Right lobe of liver (tissue), 6 donors: Measurements from ENCODE around the gene XRCC4. TPM values are rescaled to one million over a fixed set of nuclear protein-coding genes. Genes with fewer than 3 reads are reported as not detected.

Source experiments
- ATAC-seq, 4 donors: fragments of 200-7000 bp; cut with Tn5 transposase; one replicate each; pipeline ENCODE4 v1.9.1; 2020; ENCODE audit warnings: mild to moderate bottlenecking in 4 of 4, moderate library complexity in 4 of 4
- DNase-seq, 3 donors: peaks; one replicate each; pipeline ENCODE4 v3.0.0-alpha.2; 2020
- H3K27ac ChIP-seq, 3 donors: fragments of 200-600 bp; one replicate each; pipeline ENCODE4 v1.8.0; 2022
- H3K27me3 ChIP-seq, 2 donors: fragments of 200-600 bp; one replicate each; pipeline ENCODE4 v1.8.0; 2022
- H3K36me3 ChIP-seq, 4 donors: fragments of 200-600 bp; sonication (generic) in 1 of 4; one replicate each; pipeline versions ENCODE4 v1.5.1 to v1.8.0; 2017 to 2022; ENCODE audit warnings: control low read depth in 1 of 4
- H3K4me1 ChIP-seq, 4 donors: fragments of 200-600 bp; sonication (generic) in 1 of 4; one replicate each; pipeline versions ENCODE4 v1.5.1 to v1.8.0; 2017 to 2022; ENCODE audit warnings: control low read depth in 1 of 4
- H3K4me3 ChIP-seq, 3 donors: fragments of 200-600 bp; one replicate each; pipeline ENCODE4 v1.8.0; 2022
- H3K9me3 ChIP-seq, 4 donors: fragments of 200-600 bp; sonication (generic) in 1 of 4; one replicate each; pipeline versions ENCODE4 v1.5.1 to v1.8.0; 2017 to 2022; ENCODE audit warnings: control low read depth in 1 of 4
- POLR2A ChIP-seq: fragments of 450-650 bp; IDR thresholded peaks from one replicate; pipeline ENCODE4 v1.6.1; 2017; ENCODE audit warnings: antibody characterized with exemption, mild to moderate bottlenecking
- WGBS: methylation state at CpG from one replicate; pipeline ENCODE4 v1.1.6; 2018; ENCODE audit warnings: low coverage, low lambda C conversion rate; ENCODE audit not compliant: insufficient coverage; ENCODE audit errors: missing lambda C conversion rate; 5-methylcytosine and 5-hydroxymethylcytosine counted together
- intact Hi-C, 2 donors: fragments of 100-400 bp; cut with DNase I; formaldehyde crosslinking; loops; one replicate each; pipeline versions ENCODE4 v1.11.2 to v1.14.1; 2022
- total RNA-seq, 6 experiments: library from RNA; depleted of rRNA in 2 of 6; stranded (reverse); fragments of >200 nt in 2 of 6; fragmentation: NEBNext Ultra II Directional in 3 of 6; extraction: Animal tissue kit (Norgen Biotek cat#: 25700) in 3 of 6; gene quantifications; one replicate each; pipeline versions ENCODE4 v1.1.0 to v1.2.4, GENCODE V29; 2016 to 2023
- TF ChIP-seq, protein P1 (sequence below), 4 donors: fragments of 200-600 bp in 3 of 4; fragments of 450-650 bp in 1 of 4; IDR thresholded peaks; one replicate each; pipeline versions ENCODE4 v1.5.1 to v1.8.0; 2016 to 2022; ENCODE audit warnings: antibody characterized with exemption in 4 of 4, mild to moderate bottlenecking in 2 of 4
- donor health status: DM: no; HTN: yes; CAD: no.
- donor health status: DM: no; HTN: no; CAD: no.
- donor health status: DM: no; HTN: no; CAD: no.
- donor health status: DM: no; HTN: yes; CAD: no.
- donor health status: DM: no; HTN: yes; CAD: no.

The XRCC4 gene
- total RNA-seq, 6 experiments from 2014 or later = 1.6 to 4.8 (median 2.5) TPM

GRCh38 chr5:83245037-83245436 lies 167.7 kb downstream of the XRCC4 start:
- H3K4me3 ChIP-seq = no peak overlapping the region
- intact Hi-C loops = no loop called here
- no peaks in the 10 kb centered on the region for H3K27me3 ChIP-seq
- H3K36me3 ChIP-seq = no peaks in the 10 kb centered on the region
- H3K4me1 ChIP-seq = no peaks in the 10 kb centered on the region
- H3K9me3 ChIP-seq = no peaks in the 10 kb centered on the region
- WGBS = 91% methylated on average over 3 of the region's 3 CpGs
- no peak for TF ChIP-seq POLR2A
- TF ChIP-seq, protein P1, sequence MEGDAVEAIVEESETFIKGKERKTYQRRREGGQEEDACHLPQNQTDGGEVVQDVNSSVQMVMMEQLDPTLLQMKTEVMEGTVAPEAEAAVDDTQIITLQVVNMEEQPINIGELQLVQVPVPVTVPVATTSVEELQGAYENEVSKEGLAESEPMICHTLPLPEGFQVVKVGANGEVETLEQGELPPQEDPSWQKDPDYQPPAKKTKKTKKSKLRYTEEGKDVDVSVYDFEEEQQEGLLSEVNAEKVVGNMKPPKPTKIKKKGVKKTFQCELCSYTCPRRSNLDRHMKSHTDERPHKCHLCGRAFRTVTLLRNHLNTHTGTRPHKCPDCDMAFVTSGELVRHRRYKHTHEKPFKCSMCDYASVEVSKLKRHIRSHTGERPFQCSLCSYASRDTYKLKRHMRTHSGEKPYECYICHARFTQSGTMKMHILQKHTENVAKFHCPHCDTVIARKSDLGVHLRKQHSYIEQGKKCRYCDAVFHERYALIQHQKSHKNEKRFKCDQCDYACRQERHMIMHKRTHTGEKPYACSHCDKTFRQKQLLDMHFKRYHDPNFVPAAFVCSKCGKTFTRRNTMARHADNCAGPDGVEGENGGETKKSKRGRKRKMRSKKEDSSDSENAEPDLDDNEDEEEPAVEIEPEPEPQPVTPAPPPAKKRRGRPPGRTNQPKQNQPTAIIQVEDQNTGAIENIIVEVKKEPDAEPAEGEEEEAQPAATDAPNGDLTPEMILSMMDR (IDR thresholded peaks at IDR 0.05) = no peak
- no peak for DNase-seq
- no peak for ATAC-seq
- no peak overlapping the region for H3K27ac ChIP-seq

DNA sequence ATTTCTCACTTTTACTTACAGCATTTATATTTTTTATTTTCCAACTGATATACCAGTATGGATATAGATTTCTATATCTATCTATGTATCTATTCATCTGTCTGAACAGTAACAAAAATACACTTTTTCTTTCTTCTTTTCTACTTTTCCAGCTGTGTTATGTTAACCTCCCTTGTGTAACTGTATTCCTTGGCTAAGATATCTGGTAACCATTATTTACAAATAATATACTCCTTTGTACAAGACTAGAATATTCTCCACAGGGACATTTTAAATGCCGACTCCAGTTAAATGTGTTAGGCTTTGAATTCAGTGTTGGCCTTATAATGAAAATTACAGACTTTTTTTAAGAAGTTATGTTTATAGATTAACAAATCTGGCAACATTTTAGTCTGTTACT lies 168.7 kb downstream of the XRCC4 start:
- ATAC-seq (no peak), DNase-seq (no peak)
- no peak overlapping the region for H3K27ac ChIP-seq
- no peaks in the 10 kb centered on the region for H3K36me3 ChIP-seq
- H3K4me3 ChIP-seq = no peak overlapping the region
- TF ChIP-seq, protein P1 (IDR thresholded peaks at IDR 0.05) = no peak
- no peaks in the 10 kb centered on the region for H3K9me3 ChIP-seq
- H3K4me1 ChIP-seq = no peaks in the 10 kb centered on the region
- WGBS = 100% methylated on average over 1 of the region's 1 CpG
- H3K27me3 ChIP-seq = no peaks in the 10 kb centered on the region
- intact Hi-C loops = no loop called here

DNA sequence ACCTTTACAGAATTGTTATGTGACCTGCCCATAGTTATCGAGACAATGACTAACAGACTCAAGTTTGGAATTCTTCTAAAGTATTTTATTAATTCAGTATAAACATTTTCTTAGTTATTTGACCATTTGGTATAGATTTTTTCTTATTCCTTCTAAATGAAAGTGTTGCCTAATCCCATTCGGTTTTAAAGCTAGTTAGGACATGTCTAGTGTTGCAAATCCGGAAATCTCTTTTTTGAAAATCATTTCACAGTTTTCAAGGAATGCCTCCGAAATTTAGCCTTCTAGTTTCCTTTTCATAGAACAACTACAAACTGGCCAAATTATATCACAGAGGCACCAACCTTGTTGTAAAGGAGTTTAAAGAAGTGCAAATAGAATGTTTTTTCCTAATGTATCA lies 171.8 kb downstream of the XRCC4 start:
- 71% methylated on average over 4 of the region's 4 CpGs for WGBS
- TF ChIP-seq, protein P1 (IDR thresholded peaks at IDR 0.05) = no peak
- no peak for TF ChIP-seq POLR2A
- no peaks in the 10 kb centered on the region for H3K9me3 ChIP-seq
- H3K4me1 ChIP-seq = no peaks in the 10 kb centered on the region
- H3K36me3 ChIP-seq = no peaks in the 10 kb centered on the region
- DNase-seq (no peak), ATAC-seq (no peak)
- H3K4me3 ChIP-seq = no peak overlapping the region
- H3K27me3 ChIP-seq = no peaks in the 10 kb centered on the region
- intact Hi-C loops = no loop called here
- no peak overlapping the region for H3K27ac ChIP-seq

GRCh38 chr5:83251849-83252248 lies 174.5 kb downstream of the XRCC4 start:
- Histone ChIP-seq H3K27me3 (no peaks in the 10 kb centered on the region), H3K4me3 (no peak overlapping the region), H3K4me1 (no peaks in the 10 kb centered on the region), H3K9me3 (no peaks in the 10 kb centered on the region), H3K36me3 (no peaks in the 10 kb centered on the region), H3K27ac (no peak overlapping the region)
- no peak for DNase-seq
- intact Hi-C loops = no loop called here
- 71% methylated on average over 1 of the region's 1 CpG for WGBS
- TF ChIP-seq, protein P1 (IDR thresholded peaks at IDR 0.05) = no peak
- TF ChIP-seq POLR2A = no peak
- ATAC-seq = no peak

GRCh38 chr5:83253720-83254119 lies 176.4 kb downstream of the XRCC4 start:
- Histone ChIP-seq H3K36me3 (no peaks in the 10 kb centered on the region), H3K4me1 (no peaks in the 10 kb centered on the region), H3K27ac (no peak overlapping the region), H3K27me3 (no peaks in the 10 kb centered on the region), H3K9me3 (no peaks in the 10 kb centered on the region), H3K4me3 (no peak overlapping the region)
- intact Hi-C loops = no loop called here
- ATAC-seq (no peak), DNase-seq (no peak)
- 76% methylated on average over 2 of the region's 2 CpGs for WGBS
- no peak for TF ChIP-seq POLR2A
- TF ChIP-seq, protein P1 (IDR thresholded peaks at IDR 0.05) = no peak
